ENCODE data around the gene TACC2. TPM values are rescaled to one million over a fixed set of nuclear protein-coding genes. Genes with fewer than 3 reads are reported as not detected.

The TACC2 gene
- total RNA-seq, 1 experiment from 2014 or later: 25.0 TPM

GRCh38 chr10:122246830-122247520, 258.0 kb downstream of the TACC2 start:
- DNase-seq (ENCODE audit: low spot score): no peak

DNA sequence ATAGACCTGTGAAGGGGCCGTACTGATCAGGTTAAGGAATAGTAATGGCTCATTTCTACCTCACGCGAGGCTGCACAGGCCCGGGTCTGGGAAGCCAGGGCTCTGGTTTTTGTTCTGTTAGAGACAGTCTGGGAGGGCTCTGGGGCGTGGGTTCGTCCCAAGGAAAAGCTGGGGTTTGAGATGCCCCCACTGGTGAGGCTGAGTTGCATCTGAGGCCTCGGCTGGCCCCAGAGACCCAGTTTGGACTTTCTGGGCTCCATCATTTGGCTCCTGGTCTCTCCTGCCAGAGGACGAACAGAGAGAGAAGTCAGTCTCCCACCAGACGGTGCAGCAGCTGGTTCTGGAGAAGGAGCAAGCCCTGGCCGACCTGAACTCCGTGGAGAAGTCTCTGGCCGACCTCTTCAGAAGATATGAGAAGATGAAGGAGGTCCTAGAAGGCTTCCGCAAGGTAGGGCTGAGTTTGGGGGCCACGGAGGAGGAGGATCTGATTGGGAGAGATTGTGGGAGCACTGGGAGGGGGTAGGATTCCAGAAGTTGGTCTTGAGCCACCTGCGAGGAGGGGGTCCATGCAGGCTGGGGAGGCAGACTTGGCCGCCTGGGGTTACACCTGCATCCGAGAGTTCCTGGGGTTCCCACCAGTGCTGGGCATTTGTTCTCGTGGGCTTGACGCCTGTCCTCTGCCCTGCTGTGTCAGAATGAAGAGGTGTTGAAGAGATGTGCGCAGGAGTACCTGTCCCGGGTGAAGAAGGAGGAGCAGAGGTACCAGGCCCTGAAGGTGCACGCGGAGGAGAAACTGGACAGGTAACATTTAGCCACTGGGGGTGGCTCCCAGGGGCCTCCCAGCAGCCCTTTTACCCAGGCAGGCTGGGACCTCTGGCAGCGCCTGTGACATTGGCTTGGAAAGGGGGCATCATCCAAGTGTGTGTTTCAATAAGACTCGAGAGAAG, 259.7 kb downstream of the TACC2 start:
- DNase-seq (ENCODE audit: low spot score): no peak

- no peak for DNase-seq (ENCODE audit: low spot score)
Measured at GRCh38 chr10:122249303-122249850, 260.4 kb downstream of the TACC2 start.

- no peak for DNase-seq (ENCODE audit: low spot score)
Measured at GRCh38 chr10:122249991-122250750, 261.2 kb downstream of the TACC2 start.

DNA sequence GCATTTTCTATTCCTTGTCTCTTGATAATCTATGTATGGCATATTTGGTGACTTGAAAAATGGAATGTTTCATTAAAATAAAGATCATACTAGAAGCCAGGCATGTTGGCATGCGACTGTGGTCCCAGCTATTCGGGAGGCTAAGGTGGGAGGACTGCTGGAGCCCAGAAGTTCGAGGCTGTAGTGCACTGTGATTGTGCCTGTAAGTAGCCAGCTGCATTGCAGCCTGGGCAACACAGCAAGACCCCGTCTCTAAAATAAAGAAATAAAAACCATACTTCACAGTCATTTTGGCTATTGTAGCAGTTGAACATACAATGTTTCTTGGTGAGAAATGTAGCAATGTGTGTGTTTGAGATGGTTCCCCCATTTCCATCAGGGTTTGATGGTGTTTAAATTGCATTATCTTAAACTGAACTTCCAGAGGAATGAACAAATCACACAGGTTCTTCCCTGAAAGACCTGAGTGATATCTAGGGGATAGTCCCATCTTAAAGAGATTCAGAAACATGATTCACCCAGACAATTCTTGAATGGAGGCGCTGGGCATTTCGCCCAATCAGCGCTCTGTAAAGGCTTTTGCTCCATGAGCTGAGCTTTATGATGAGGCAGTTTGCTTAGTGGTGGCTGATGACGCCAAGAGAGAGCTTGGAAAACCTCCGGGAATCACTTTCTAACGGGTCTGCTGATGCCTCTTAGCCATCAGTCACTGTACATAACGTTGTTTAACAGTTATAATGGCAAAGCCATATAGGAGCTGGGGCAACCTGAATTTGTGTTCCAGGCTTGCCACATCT, 262.7 kb downstream of the TACC2 start:
- DNase-seq (ENCODE audit: low spot score): no peak

GRCh38 chr10:122252805-122253204, 263.8 kb downstream of the TACC2 start:
- DNase-seq (ENCODE audit: low spot score): no peak

DNA sequence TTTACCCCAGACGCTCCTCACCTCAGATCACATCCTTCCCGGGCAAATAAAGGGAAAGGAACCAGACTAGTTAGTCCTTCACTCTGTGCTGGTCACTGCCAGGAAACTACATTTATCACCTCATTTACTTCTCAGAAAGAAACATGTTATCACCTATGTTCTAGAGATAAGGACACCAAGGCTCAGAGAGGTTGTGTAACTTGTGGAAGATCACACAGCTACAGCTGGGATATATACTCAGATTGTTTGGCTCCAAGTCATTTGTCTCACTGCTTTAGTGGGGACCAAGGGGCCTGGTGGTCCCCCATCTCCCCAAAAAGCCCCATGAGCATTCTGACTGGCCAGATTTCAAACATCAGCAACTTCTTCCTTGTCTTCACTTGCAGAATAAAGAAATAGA, 264.6 kb downstream of the TACC2 start:
- DNase-seq (ENCODE audit: low spot score): no peak

DNA sequence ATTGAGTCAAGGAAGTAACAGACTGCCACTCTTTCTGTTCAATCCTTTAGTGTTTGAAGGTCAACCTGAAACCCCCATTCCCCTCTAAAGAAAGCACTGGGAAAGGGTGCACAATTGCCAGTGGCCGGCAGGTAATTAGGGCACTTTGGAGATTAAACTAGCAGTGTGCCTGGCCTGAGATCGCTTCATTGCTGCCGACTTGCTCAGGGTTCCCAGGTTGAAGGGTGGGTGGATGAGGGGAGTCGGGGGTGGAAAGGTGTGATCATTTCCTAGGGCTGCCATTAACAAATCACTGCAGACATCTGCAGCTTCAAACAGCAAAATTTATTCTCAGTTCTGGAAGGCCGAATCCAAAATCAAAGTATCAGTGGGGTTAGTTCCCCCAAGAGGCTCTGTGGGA, 265.9 kb downstream of the TACC2 start:
- no peak for DNase-seq (ENCODE audit: low spot score)

- DNase-seq (ENCODE audit: low spot score): no peak
Measured at GRCh38 chr10:122255509-122256301, 266.7 kb downstream of the TACC2 start.

DNA sequence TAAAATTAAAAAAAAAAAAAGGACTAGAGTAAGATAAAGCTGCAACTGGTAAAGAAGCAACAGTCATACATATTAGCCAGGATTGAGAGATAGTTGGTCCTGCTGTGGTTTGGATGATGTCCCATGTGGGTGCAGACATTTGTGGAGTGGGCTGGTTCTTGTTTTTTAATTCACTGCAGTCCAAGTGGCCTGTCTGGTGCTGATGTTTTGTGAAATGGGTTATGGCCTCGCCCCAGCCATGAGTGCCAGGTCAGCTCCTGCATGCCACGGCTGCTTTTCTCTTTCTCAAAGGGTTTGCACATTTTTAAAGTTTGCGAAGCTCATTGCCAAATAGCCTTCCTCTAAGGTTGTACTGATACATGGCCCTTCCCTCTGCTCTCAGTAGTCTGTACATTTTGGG, 268.1 kb downstream of the TACC2 start:
- no peak for DNase-seq (ENCODE audit: low spot score)

- no peak for DNase-seq (ENCODE audit: low spot score)
Measured at GRCh38 chr10:122258136-122259074, 269.4 kb downstream of the TACC2 start.

DNA sequence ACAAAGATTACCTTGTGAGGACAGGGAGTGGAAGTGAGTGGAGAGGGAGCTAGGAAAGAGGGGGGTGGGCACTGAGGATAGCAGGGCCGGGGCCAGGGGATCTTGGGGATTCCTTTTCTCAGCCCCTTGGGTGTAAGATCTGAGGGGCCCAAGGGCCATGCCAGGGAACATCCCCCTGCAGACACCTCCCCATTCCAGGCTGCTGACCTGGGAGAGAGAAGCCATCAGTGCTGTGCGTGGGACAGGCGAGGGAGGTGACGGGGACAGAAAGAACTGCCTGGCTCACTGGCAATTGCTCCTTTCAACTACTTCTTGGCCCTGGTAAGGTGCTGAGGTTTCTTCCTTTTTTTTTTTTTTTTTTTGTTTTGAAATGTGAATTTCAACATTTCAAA, 270.1 kb downstream of the TACC2 start:
- DNase-seq (ENCODE audit: low spot score): no peak

DNA sequence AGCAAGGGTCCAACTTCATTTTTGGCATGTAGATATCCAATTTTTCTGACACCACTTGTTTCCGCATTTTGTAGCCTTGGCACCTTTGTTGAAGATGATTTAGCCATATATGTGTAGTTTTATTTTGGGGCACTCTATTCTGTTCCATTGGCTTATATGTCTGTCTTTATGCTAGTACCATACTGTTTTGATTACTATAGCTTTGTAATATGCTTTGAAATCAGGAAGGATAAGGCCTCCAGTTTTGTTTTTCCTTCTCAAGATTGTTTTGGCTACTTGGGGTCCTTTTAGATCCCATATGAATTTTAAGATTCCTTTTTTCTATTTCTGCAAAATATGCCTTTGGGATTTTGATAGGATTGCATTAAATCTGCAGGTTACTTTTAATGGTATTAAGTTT, 272.6 kb downstream of the TACC2 start:
- DNase-seq (ENCODE audit: low spot score): no peak

DNA sequence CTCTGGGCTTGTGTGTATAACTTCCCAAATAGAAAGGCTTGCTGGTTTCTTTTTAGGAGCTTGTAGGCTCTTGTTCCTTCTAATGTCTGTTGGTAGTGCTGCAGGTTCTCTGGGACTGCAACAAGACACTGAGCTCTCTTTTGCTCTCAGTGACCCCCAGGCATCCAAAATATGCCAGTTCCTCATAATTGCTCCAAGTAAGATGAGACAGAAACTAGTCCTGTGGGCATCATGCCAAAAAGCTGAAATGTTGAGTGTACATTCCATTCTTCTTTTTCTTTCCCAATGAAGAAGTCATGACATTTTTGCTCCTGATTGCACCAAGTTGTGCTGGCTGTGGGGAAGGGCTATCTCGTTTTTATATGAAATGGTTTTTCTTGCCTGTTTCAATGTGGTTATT, 275.0 kb downstream of the TACC2 start:
- peak; percentile 25 for DNase-seq (ENCODE audit: low spot score)

GRCh38 chr10:122264436-122264835, 275.5 kb downstream of the TACC2 start:
- DNase-seq (ENCODE audit: low spot score): peak; percentile 55

DNA sequence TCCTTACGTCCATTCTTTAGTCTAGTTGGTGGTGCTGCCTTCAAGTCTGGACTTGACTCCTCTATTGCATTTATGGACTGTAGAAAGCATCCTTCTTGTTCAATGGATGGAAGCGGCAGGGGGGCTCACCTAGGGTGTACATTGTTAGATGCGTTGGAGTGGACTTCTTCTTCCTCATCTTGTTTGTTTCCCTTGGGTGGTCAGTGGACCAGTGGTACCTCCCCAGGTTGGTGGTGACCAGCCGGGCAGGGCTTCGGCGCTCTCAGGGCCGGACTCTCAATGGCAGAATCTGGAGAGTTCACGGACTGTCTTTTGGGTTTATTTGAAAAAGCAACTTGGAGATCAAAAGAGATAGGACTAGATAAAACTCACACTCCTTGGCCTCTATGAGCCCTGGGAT, 276.0 kb downstream of the TACC2 start:
- DNase-seq (ENCODE audit: low spot score): no peak

- no peak for DNase-seq (ENCODE audit: low spot score)
Measured at GRCh38 chr10:122265896-122266295, 276.9 kb downstream of the TACC2 start.

- DNase-seq (ENCODE audit: low spot score): peak; percentile 68
Measured at GRCh38 chr10:122267849-122268737, 279.1 kb downstream of the TACC2 start.

Data from HT-29 (cell line).